Coronary artery (tissue), 2 donors: Measurements from ENCODE around the gene VASN.

Experiments used
- DNase-seq: peaks from one replicate; pipeline ENCODE4 v3.0.0-alpha.2; 2017; ENCODE audit warnings: low spot score
- H3K27ac ChIP-seq, 2 donors: fragments of 200-600 bp; sonication (generic); one replicate each; pipeline ENCODE4 v1.5.1; 2016 to 2019
- H3K4me3 ChIP-seq: fragments of 200-600 bp; sonication (generic); 2 replicates; pipeline ENCODE4 v1.5.1; 2016; ENCODE audit warnings: mild to moderate bottlenecking, moderate library complexity
- CTCF ChIP-seq: fragments of 200-600 bp; sonication (generic); IDR thresholded peaks from one replicate; pipeline ENCODE4 v1.5.1; 2019; ENCODE audit warnings: antibody characterized with exemption

Gene VASN

GRCh38 chr16:4364196-4365013 lies 7.2 kb upstream of the VASN start:
- H3K27ac ChIP-seq: no peak overlapping the region
- H3K4me3 ChIP-seq: no peak overlapping the region
- DNase-seq: no peak
- TF ChIP-seq CTCF: no peak

- H3K27ac ChIP-seq: no peak overlapping the region
- DNase-seq: no peak
These were observed 6.6 kb upstream of the VASN start for GRCh38 chr16:4365014-4365406.

DNA sequence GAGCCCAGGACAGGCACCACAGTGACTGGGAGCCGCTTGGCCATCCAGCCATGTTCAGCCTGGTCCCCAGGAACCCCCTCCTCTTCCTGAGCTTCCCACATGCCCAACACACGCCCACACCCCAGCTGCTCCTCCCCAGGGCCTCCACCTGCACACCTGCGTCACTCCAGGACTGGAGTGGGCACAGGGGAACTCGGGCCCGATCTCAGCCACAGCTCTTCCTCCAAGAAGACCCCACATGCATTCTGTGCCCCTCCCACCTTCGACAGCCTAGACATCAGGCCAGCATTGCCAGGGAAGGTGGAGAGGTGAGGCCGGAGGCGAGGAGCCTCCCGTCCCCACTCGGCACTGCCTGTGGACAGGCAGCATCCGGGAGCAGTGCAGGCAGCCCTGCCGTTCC lies 6.0 kb upstream of the VASN start:
- no peak for DNase-seq
- Histone ChIP-seq H3K4me3 (no peak overlapping the region), H3K27ac (no peak overlapping the region)
- TF ChIP-seq CTCF: no peak

More at GRCh38 chr16:4365014-4365406, 6.6 kb upstream of the VASN start:
- no peak overlapping the region for H3K4me3 ChIP-seq
- TF ChIP-seq CTCF: no peak

DNA sequence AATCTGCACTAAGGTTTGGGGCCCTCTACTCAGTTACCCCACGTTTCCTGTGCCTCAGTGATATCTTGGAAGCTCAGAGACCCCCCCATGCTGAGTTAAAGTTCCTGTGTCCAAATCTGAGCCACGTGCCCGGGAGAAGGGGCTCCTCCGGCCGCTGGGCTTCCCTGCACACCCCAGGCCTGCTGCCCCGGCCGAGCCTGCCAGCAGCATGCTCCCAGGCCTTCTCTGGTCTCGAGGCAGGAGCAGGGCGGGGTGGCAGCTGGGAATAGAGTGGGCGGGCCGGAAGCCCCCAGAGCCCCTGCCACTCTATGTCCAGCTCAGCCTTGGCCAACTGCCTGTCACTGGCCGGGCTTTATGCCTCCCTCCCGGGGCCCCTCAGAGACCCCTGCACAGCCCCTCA lies 5.6 kb upstream of the VASN start:
- no peak overlapping the region for H3K4me3 ChIP-seq
- TF ChIP-seq CTCF: no peak
- DNase-seq: no peak
- no peak overlapping the region for H3K27ac ChIP-seq

DNA sequence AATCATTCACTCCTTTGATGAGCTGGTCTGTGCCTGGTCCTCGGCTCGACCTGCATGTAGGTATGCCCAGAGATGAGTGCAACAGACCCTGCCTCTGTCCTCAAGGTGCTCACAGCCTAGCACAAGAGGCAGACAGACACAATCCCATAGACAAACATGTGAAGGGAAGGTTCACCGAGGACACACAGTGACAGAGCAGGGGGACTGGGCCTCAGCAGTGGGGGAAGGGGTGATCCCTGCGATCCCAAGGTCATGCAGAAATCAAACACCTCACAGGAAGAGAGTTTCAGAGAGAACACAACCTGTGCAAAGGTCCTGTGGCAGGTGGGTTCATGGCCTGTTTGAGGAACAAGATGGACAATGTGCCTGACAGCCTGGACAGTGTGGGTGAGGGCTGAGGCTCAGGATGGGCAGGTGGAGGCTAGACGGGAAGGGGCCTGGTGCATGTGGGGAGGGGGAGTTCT lies 4.2 kb upstream of the VASN start:
- H3K27ac ChIP-seq: peak overlapping the region in 1 of 2 donors; percentile 44
- no peak for DNase-seq
- no peak for TF ChIP-seq CTCF
- no peak overlapping the region for H3K4me3 ChIP-seq

- Histone ChIP-seq H3K4me3 (no peak overlapping the region), H3K27ac (peak overlapping the region; percentile 93 to 98)
- no peak for DNase-seq
- TF ChIP-seq CTCF: no peak
These were observed 2.5 kb upstream of the VASN start for GRCh38 chr16:4369007-4369733.
